ENCODE results near the gene ALDH18A1. TPM values are rescaled to one million over a fixed set of nuclear protein-coding genes. Genes with fewer than 3 reads are reported as not detected.
A peak's percentile ranks its signal among the peaks of the same experiment; 100 is the strongest.

Gene ALDH18A1
- total RNA-seq, 1 experiment from 2014 or later = 50.1 TPM

GRCh38 chr10:95565336-95565735 lies 91.2 kb downstream of the ALDH18A1 start:
- no peak overlapping the region for H3K27ac Mint-ChIP-seq (ENCODE audit: unreplicated experiment)
- BruUV-seq (replicated peaks) = no TSS peak
- peaks cover 8% of the 10 kb centered on the region for H3K4me1 Mint-ChIP-seq (ENCODE audit: low read depth, unreplicated experiment)
- H3K27me3 Mint-ChIP-seq (ENCODE audit: unreplicated experiment) = peaks cover 17% of the 10 kb centered on the region
- peaks cover 14% of the 10 kb centered on the region for H3K36me3 Mint-ChIP-seq (ENCODE audit: insufficient read depth, unreplicated experiment)
- intact Hi-C loops (cut with micrococcal nuclease; ENCODE audit: unreplicated experiment) = no loop called here
- no peaks in the 10 kb centered on the region for H3K9me3 Mint-ChIP-seq (ENCODE audit: low read depth, unreplicated experiment)
- no peak for DNase-seq
- no peak for TF ChIP-seq CTCF (IDR thresholded peaks at IDR 0.05; ENCODE audit: unreplicated experiment)
- H3K4me3 Mint-ChIP-seq (ENCODE audit: low read depth, unreplicated experiment) = no peak overlapping the region
- CTCF ChIA-PET = no interaction called here

GRCh38 chr10:95564291-95564690 lies 92.2 kb downstream of the ALDH18A1 start:
- Mint-ChIP-seq H3K9me3 (ENCODE audit: low read depth, unreplicated experiment) (no peaks in the 10 kb centered on the region), H3K4me3 (ENCODE audit: low read depth, unreplicated experiment) (no peak overlapping the region), H3K4me1 (ENCODE audit: low read depth, unreplicated experiment) (peaks cover 8% of the 10 kb centered on the region), H3K27me3 (ENCODE audit: unreplicated experiment) (peaks cover 28% of the 10 kb centered on the region), H3K36me3 (ENCODE audit: insufficient read depth, unreplicated experiment) (peaks cover 14% of the 10 kb centered on the region), H3K27ac (ENCODE audit: unreplicated experiment) (no peak overlapping the region)
- BruUV-seq (replicated peaks) = no TSS peak
- TF ChIP-seq CTCF (IDR thresholded peaks at IDR 0.05; ENCODE audit: unreplicated experiment) = no peak
- intact Hi-C loops (cut with micrococcal nuclease; ENCODE audit: unreplicated experiment) = no loop called here
- CTCF ChIA-PET = no interaction called here
- DNase-seq = no peak

GRCh38 chr10:95562341-95562965 lies 94.1 kb downstream of the ALDH18A1 start:
- Mint-ChIP-seq H3K27me3 (ENCODE audit: unreplicated experiment) (peaks cover 46% of the 10 kb centered on the region), H3K4me1 (ENCODE audit: low read depth, unreplicated experiment) (peaks cover under 1% of the 10 kb centered on the region), H3K36me3 (ENCODE audit: insufficient read depth, unreplicated experiment) (peaks cover 14% of the 10 kb centered on the region), H3K27ac (ENCODE audit: unreplicated experiment) (no peak overlapping the region), H3K9me3 (ENCODE audit: low read depth, unreplicated experiment) (no peaks in the 10 kb centered on the region), H3K4me3 (ENCODE audit: low read depth, unreplicated experiment) (no peak overlapping the region)
- no peak for TF ChIP-seq CTCF (IDR thresholded peaks at IDR 0.05; ENCODE audit: unreplicated experiment)
- no peak for DNase-seq
- intact Hi-C loops (cut with micrococcal nuclease; ENCODE audit: unreplicated experiment) = no loop called here
- BruUV-seq (replicated peaks) = no TSS peak
- CTCF ChIA-PET = no interaction called here

- H3K27me3 Mint-ChIP-seq (ENCODE audit: unreplicated experiment) = peaks cover 52% of the 10 kb centered on the region
- H3K27ac Mint-ChIP-seq (ENCODE audit: unreplicated experiment) = no peak overlapping the region
- no peak for DNase-seq
- intact Hi-C loops (cut with micrococcal nuclease; ENCODE audit: unreplicated experiment) = no loop called here
- no peaks in the 10 kb centered on the region for H3K4me1 Mint-ChIP-seq (ENCODE audit: low read depth, unreplicated experiment)
- H3K36me3 Mint-ChIP-seq (ENCODE audit: insufficient read depth, unreplicated experiment) = peaks cover 14% of the 10 kb centered on the region
- no TSS peak for BruUV-seq (replicated peaks)
- CTCF ChIA-PET = no interaction called here
- H3K4me3 Mint-ChIP-seq (ENCODE audit: low read depth, unreplicated experiment) = peak overlapping the region; percentile 82
- H3K9me3 Mint-ChIP-seq (ENCODE audit: low read depth, unreplicated experiment) = no peaks in the 10 kb centered on the region
- TF ChIP-seq CTCF (IDR thresholded peaks at IDR 0.05; ENCODE audit: unreplicated experiment) = no peak
Observed at GRCh38 chr10:95561864-95562177, 94.7 kb downstream of the ALDH18A1 start.
